Dendritic cell treated with granulocyte-macrophage colony-stimulating factor and Interleukin-4, amounts not matched to agents 40 ng/mL and 50 ng/mL, for 4 days (primary cell): ENCODE results near the gene MYO5A.
"Not testable (repeated sequence)": the region's sequence is repeated elsewhere in the genome, so short reads cannot be mapped to it uniquely, and the experiment has no call there.

ENCODE experiments used
- H3K27ac Mint-ChIP-seq: one replicate; pipeline ENCODE4 v1.8.0; 2022; ENCODE audit warnings: mild to moderate bottlenecking, mixed read lengths
- H3K27me3 Mint-ChIP-seq: one replicate; pipeline ENCODE4 v1.8.0; 2022; ENCODE audit warnings: mild to moderate bottlenecking, mixed read lengths
- H3K36me3 Mint-ChIP-seq: one replicate; pipeline ENCODE4 v1.8.0; 2022; ENCODE audit warnings: low read depth, mixed read lengths
- H3K4me1 Mint-ChIP-seq: one replicate; pipeline ENCODE4 v1.8.0; 2022; ENCODE audit warnings: low read depth, mixed read lengths
- H3K4me3 Mint-ChIP-seq: one replicate; pipeline ENCODE4 v1.8.0; 2022; ENCODE audit warnings: mild to moderate bottlenecking, moderate library complexity, mixed read lengths
- H3K9me3 Mint-ChIP-seq: one replicate; pipeline ENCODE4 v1.8.0; 2022; ENCODE audit warnings: mixed read lengths
- intact Hi-C: fragments of 100-400 bp; cut with micrococcal nuclease; formaldehyde crosslinking; loops from one replicate; pipeline ENCODE4 v1.15.0; 2022

Gene MYO5A

DNA sequence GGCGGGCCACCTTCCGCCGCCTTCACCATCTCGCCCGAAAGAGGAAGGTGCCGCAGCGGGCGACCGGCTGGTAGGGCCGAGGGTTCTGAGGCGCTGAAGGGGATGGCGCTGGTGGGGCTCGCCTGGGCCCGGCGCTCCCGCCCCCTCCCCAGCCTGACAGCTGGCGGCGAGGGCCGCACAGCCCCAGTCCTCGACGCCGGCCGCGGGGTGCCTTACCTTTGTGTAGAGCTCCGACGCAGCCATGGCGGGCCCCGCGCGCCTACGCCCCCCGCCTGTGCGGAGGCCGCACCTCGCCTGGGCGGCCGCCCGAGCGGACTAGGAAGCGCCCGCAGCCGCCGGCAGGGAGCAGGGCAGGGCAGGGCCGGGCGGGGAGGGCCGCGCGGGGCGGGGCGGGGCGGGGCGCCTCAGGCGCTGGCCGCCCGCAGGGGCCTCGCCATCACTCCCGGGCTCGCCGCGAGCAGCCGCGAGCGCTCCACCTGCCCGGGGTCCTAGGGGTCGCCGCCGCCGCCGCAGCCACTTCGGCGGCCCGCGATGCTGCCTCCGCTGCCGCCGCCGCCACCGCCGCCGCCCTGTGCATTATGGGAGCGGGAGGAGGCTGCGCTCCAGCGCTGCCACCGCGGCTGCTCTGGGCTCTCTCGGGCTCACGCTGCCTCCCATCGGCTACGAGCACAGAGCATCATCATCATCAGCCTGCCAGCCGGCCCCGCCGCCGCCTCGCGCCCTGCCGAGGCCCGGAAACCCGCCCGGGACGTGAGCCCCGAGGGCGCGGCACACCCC is at the start of gene MYO5A:
Gene MYO5A (minus strand): TSS at position 317 of the 777 bp plus-strand sequence. CDS start 74 bp downstream, at position 243.
- H3K27ac Mint-ChIP-seq: peak within 1 kb of the TSS; percentile 92
- H3K4me1 Mint-ChIP-seq: peaks cover 46% of the 10 kb centered on the region
- intact Hi-C loops: loop anchor here (1.0 to 10.0 kb wide), 4 partner anchors 39 to 84 kb away; partner anchors contain the start of gene ARPP19
- peaks cover 17% of the 10 kb centered on the region for H3K27me3 Mint-ChIP-seq
- peaks cover 7% of the 10 kb centered on the region for H3K36me3 Mint-ChIP-seq
- H3K9me3 Mint-ChIP-seq: no peaks in the 10 kb centered on the region
- H3K4me3 Mint-ChIP-seq: peak within 1 kb of the TSS; percentile 93

DNA sequence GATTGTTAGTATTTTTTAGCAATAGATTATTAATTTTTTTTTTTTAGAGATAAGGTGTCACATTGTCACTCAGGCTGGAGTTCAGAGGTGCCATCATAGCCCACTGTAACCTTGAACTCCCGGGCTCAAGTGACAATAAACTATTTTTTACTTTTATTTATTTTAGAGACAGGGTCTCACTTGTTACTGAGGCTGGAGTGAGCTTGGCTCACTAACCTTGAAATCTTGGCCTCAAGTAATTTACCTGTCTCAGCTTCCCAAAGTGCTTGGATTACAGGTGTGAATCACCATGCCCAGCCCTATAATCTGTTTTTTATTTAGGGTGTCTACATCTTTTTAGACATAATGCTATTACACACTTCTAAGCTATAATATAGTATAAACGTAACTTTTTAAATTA is 48.0 kb upstream of the MYO5A start:
- H3K36me3 Mint-ChIP-seq: peaks cover 6% of the 10 kb centered on the region
- H3K27ac Mint-ChIP-seq: no peak overlapping the region
- no peaks in the 10 kb centered on the region for H3K4me1 Mint-ChIP-seq
- no peaks in the 10 kb centered on the region for H3K27me3 Mint-ChIP-seq
- H3K4me3 Mint-ChIP-seq: no peak overlapping the region
- intact Hi-C loops: no loop called here
- H3K9me3 Mint-ChIP-seq: peaks cover 5% of the 10 kb centered on the region

DNA sequence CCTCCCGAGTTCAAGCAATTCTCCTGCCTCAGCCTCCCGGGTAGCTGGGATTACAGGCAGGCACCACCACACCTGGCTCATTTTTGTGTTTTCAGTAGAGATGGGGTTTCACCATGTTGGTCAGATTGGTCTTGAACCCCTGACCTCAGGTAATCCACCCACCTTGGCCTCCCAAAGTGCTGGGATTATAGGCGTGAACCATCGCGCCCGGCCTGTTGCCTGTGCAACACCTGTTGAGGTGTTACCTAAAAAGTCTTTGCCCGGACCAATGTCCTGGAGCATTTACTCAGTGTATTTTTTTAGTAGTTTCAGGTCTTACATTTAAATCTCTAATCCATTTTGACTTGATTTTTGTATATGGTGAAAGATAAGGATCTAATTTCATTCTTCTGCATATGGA is 46.9 kb upstream of the MYO5A start:
- intact Hi-C loops, H3K9me3 Mint-ChIP-seq, H3K27me3 Mint-ChIP-seq, H3K36me3 Mint-ChIP-seq, H3K4me3 Mint-ChIP-seq, H3K4me1 Mint-ChIP-seq, H3K27ac Mint-ChIP-seq: not testable (repeated sequence)

DNA sequence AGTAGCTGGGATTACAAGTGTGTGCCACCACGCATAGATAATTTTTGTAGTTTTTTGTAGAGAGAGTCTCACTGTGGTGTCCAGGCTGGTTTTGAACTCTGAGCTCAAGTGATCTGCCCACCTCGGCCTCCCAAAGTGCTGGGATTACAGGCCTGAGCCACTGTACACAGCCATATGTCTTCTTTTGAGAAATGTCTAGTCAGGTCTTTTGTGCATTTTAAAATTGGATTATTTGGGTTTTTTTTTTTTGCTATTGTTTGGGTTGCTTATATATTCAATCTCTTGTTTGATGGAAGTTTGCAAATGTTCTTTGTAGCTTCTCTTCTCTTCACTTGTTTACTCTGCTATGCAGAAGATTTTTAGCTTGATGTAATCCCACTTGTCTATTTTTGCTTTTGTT is 46.4 kb upstream of the MYO5A start:
- Mint-ChIP-seq H3K4me1 (no peaks in the 10 kb centered on the region), H3K27me3 (no peaks in the 10 kb centered on the region), H3K36me3 (peaks cover 4% of the 10 kb centered on the region), H3K27ac (no peak overlapping the region), H3K4me3 (no peak overlapping the region), H3K9me3 (peaks cover 5% of the 10 kb centered on the region)
- intact Hi-C loops: no loop called here

DNA sequence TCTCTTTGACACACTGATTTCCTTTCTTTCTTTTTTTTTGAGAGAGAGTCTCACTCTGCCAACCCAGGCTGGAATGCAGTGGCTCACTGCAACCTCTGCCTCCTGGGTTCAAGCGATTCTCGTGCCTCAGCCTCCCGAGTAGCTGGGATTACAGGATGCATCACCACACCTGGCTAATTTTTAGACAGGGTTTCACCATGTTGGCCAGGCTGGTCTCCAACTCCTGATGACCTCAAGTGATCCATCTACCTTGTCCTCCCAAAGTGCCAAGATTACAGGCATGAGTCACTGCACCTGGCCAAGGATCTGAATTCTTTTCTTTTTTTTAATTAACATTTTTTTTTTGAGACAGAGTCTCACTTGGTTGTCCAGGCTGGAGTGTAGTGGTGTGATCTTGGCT is 45.9 kb upstream of the MYO5A start:
- H3K9me3 Mint-ChIP-seq, H3K27ac Mint-ChIP-seq, H3K4me1 Mint-ChIP-seq, H3K4me3 Mint-ChIP-seq, H3K27me3 Mint-ChIP-seq, H3K36me3 Mint-ChIP-seq: not testable (repeated sequence)
- intact Hi-C loops: loop anchor here (5.0 kb wide), 1 partner anchor 212 kb away; no protein-coding TSS in a partner anchor

DNA sequence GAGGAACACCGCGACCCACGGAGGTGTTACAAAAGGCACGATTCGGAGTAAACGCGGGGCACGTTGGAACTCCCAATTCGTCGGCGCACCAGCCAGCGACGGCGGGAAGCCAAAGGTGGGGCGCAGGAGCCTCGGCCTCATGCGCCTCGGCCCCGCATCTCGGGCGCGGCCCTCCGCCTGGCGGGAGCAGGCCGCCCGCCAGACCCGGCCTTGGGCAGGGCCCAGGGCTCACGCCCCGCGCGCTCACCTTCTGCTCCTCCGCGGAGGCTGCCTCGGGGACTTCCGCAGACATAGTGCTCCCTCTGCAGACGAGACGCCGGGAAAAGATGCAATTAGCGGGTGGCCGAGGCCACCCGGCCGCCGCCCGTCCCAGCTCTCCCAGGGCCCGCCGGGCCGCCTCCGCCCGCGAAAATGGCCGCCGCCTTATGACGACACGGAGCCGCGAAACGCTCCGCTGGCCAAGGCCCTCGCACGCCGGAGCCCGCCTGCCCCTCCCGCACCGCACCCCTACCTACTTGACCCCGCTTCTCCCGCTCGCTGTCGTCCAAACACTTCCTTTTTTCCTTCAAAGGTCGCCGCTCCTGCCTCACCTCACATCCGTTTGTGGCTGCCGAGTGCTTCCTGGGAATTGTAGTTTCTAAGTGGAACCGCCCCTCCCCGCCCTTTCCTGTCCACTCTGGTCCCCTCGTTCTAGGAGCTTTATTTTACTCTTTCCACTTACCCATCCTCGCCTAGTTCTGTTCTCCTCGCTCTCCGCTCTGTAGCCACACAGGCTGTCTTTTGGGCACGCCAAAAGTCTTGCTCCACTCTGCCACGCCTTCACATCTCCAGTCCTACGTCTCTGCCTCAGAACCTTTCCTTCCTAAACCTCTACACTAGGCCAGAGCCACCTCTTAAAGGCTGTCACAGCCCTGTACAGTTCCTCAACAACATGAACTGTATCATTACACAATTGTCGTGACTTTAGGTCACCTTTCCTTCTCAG is 40.2 kb upstream of the MYO5A start, which contains the start of gene ARPP19:
Gene ARPP19 (minus strand): TSS at position 430 of the 985 bp plus-strand sequence. CDS start 138 bp downstream, at position 292.
- Mint-ChIP-seq H3K4me1 (peaks cover 13% of the 10 kb centered on the region), H3K27ac (peak within 1 kb of the TSS; percentile 98), H3K4me3 (peak within 1 kb of the TSS; percentile 90), H3K27me3 (no peaks in the 10 kb centered on the region), H3K36me3 (peaks cover 14% of the 10 kb centered on the region), H3K9me3 (no peaks in the 10 kb centered on the region)
- intact Hi-C loops: loop anchor here (5.0 kb wide), 1 partner anchor 42 kb away; the partner anchor contains the start of gene MYO5A

DNA sequence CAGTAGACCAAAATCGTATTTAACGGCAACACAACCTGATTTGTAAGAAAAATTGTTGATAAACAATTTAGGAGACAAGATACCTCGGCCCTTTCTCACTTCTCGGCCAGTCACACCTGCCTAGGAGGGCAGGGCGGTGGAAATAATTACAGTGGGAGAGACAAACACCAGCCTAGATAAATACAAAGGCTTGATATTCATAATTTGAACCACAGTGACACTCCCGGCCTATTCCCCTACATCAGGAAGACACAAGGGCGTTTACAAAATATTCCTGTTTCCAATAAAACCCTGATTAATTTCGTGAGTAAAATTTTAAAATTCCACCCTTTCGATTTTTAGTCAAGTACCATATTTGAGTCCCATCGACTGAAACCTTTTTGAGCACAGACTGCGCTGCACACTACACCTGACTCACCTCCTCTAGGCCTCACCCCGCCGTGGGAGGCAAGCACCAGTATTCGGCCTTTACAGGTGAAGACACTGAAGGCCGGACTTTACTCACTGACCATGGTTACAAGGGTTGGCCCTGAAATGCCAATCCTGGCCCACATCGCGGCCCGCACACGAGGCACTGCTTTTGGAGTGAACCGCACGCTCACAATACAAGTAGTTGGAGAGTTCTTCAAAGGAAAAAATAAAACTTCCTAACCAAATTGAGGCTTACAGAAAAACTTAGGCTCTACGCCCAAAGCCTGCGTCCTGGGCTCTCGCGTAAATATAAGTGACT is 39.4 kb upstream of the MYO5A start:
- peak overlapping the region; percentile 98 for H3K27ac Mint-ChIP-seq
- intact Hi-C loops: loop anchor here (5.0 kb wide), 1 partner anchor 41 kb away; the partner anchor contains the start of gene MYO5A
- peak overlapping the region; percentile 90 for H3K4me3 Mint-ChIP-seq
- peaks cover 13% of the 10 kb centered on the region for H3K4me1 Mint-ChIP-seq
- H3K27me3 Mint-ChIP-seq: no peaks in the 10 kb centered on the region
- peaks cover 14% of the 10 kb centered on the region for H3K36me3 Mint-ChIP-seq
- no peaks in the 10 kb centered on the region for H3K9me3 Mint-ChIP-seq

DNA sequence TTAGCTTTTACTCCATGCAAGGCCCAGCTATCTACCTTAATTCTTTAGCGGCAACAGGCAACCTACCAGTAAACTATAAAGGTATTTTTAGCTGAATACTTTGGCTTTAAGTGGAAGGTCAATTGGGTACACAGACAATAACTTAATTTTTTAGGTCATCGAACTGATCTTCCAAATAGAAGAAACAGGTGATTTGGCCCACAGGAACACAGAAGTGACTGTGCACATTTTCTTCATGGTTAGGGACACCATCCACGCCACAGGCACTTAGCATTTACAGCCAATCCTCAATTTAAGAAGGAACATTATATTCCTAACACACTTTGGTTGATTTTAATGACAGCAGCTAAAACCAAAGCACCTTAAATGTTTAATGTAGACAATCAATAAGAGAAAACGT is 38.2 kb upstream of the MYO5A start:
- H3K4me3 Mint-ChIP-seq: peak overlapping the region; percentile 20
- no peaks in the 10 kb centered on the region for H3K9me3 Mint-ChIP-seq
- intact Hi-C loops: loop anchor here (5.0 kb wide), 1 partner anchor 40 kb away; the partner anchor contains the start of gene MYO5A
- H3K4me1 Mint-ChIP-seq: peaks cover 21% of the 10 kb centered on the region
- H3K27ac Mint-ChIP-seq: no peak overlapping the region
- H3K27me3 Mint-ChIP-seq: no peaks in the 10 kb centered on the region
- H3K36me3 Mint-ChIP-seq: peaks cover 22% of the 10 kb centered on the region

DNA sequence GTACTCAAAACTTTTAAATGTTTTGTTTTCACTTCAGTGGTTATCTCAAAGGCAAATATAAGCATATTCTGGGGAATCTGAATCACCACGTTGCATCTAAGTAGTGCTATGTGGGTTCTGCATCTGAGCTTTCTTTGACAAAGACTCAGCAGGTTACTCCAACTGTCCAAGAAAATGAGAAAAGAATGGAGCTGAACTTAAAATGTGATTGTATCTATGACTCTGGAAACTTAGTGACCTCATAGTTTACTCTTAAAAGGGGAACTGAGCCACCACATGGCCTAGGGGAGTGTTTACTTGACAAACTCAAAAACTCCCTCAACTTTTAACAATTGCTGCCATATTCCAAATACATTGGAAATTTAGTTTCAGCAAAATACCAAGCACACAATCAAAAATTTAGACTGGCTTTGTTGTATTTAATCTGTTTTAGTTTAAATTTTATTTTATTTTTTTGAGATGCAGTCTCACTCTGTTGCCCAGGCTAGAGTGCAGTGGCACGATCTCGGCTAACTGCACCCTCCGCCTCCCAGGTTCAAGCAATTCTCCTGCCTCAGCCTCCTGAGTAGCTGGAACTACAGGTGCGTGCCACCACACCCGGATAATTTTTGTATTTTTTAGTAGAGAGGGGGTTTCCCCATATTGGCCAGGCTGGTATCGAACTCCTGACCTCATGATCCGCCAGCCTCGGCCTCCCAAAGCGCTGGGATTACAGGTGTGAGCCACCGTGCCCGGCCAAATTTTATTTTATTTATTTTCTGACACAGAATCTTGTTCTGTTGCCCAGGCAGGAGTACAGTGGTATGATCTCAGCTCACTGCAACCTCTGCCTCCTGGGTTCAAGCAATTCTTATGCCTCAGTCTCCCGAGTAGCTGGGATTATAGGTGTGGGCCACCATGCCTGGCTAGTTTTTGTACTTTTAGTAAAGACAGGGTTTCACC is 37.0 kb upstream of the MYO5A start:
- Mint-ChIP-seq H3K27ac (peak overlapping the region; percentile 32), H3K36me3 (peaks cover 22% of the 10 kb centered on the region), H3K4me1 (peaks cover 26% of the 10 kb centered on the region)
- H3K9me3 Mint-ChIP-seq, H3K4me3 Mint-ChIP-seq, H3K27me3 Mint-ChIP-seq: not testable (repeated sequence)
- intact Hi-C loops: loop anchor here (5.0 kb wide), 1 partner anchor 38 kb away; the partner anchor contains the start of gene MYO5A

DNA sequence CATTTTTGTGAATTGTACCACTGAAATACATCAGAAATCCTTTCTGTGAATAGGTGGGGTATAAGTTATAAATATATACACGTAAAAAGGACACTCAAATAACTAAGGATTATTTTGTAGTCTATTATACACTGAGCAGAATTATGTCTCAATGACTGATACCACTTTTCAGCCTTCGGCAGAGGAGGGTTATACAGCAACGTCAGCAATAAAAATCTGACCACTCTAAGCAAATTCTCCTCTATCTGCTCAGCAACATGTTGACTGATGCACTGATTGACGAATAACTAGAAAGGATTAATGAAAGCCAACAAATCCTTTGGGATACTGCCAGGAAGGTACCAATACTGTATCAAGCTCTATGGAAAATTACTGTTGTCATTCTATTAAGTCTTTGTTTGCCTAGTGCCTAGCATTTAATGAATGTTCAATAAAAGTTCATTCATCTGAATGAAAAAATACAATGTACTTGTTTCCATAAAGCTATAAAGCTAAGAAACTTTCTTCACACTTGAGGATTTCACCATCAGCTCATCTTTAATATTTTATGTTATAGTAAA is 34.9 kb upstream of the MYO5A start:
- H3K27ac Mint-ChIP-seq: no peak overlapping the region
- H3K4me3 Mint-ChIP-seq: no peak overlapping the region
- peaks cover 30% of the 10 kb centered on the region for H3K36me3 Mint-ChIP-seq
- no peaks in the 10 kb centered on the region for H3K27me3 Mint-ChIP-seq
- H3K9me3 Mint-ChIP-seq: no peaks in the 10 kb centered on the region
- intact Hi-C loops: no loop called here
- H3K4me1 Mint-ChIP-seq: peaks cover 22% of the 10 kb centered on the region

DNA sequence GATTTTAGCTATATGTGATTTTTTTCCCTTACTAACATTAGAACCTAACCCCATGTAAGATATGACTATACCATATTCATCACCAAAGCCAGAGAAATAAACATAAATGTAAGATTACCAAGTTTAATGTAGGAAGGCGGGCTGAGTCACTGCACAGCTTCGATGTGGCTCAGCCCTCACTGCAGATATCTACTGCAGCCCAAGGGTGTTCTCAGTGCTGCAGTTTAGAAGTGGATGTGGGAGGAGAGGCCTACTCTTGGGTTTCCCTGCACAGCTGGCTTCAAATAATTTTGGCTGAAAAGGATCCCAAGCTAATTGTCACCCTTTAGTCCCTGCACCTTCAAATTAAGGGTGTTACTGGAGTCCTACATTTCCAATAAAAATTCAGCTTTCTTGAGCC is 30.9 kb upstream of the MYO5A start:
- H3K27ac Mint-ChIP-seq: no peak overlapping the region
- no peak overlapping the region for H3K4me3 Mint-ChIP-seq
- H3K4me1 Mint-ChIP-seq: peaks cover 31% of the 10 kb centered on the region
- intact Hi-C loops: no loop called here
- no peaks in the 10 kb centered on the region for H3K9me3 Mint-ChIP-seq
- H3K27me3 Mint-ChIP-seq: no peaks in the 10 kb centered on the region
- H3K36me3 Mint-ChIP-seq: peaks cover 41% of the 10 kb centered on the region

DNA sequence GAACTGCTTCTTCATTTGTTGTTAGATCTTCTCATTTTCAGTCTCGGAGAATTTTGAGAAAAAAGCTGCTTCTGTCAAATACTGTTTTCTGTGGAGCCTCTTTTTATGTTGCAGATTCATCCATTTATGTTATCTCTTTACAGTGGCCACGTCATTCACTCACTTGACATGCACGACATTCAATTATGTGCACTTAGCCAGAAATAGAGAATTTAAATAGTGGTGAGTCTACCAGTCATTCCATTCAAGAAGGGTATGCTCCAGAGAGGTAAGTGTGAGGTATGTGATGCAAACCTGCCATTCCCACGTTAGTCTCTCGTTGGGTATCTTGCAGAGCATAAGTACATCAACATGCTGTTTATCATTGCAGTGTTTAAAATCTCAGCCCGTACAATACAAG is 30.3 kb upstream of the MYO5A start:
- H3K27ac Mint-ChIP-seq: no peak overlapping the region
- peaks cover 37% of the 10 kb centered on the region for H3K4me1 Mint-ChIP-seq
- intact Hi-C loops: no loop called here
- H3K27me3 Mint-ChIP-seq: no peaks in the 10 kb centered on the region
- H3K36me3 Mint-ChIP-seq: peaks cover 47% of the 10 kb centered on the region
- H3K4me3 Mint-ChIP-seq: no peak overlapping the region
- no peaks in the 10 kb centered on the region for H3K9me3 Mint-ChIP-seq
